ENCODE results near the gene CORO2B. TPM values are rescaled to one million over a fixed set of nuclear protein-coding genes. Genes with fewer than 3 reads are reported as not detected.
"Not testable (repeated sequence)": the region's sequence is repeated elsewhere in the genome, so short reads cannot be mapped to it uniquely, and the experiment has no call there.

The CORO2B gene
- total RNA-seq, 1 donor from 2014 or later, result 11.0 TPM

DNA sequence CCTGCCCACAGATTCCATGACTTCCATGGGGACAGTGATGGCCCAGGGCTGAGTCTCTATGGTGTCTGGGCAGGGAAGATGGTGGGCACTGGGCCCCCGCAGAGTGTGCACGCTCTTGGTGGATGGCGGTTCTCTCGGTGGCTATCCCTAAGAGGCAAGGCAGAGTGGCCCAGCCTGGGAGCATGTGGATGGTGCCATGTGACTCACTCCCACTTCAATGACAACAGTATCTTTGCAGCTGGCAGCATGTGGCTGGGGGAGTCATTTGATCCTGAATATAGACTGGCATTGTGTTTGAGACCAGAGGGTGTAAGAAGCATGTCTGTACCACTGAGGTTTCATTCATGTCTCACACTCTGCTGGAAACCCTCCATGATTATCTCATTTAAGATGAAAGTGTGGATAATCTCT is 101.2 kb downstream of the CORO2B start:
- Histone ChIP-seq H3K9me3 (no peaks in the 10 kb centered on the region), H3K27me3 (no peaks in the 10 kb centered on the region)

DNA sequence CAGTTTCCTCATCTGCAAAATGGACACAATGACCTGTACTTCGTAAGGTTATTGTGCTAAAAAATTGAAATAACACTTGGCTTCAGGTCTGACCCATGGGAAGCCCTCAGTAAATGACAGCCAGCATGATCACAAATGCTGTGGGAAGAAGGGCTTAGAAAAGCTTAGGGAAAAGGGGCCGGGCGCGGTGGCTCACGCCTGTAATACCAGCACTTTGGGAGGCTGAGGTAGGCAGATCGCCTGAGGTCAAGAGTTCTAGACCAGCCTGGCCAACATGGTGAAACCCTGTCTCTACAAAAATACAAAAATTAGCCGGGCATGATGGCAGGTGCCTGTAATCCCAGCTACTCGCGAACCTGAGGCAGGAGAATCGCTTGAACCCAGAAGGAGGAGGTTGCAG is 102.0 kb downstream of the CORO2B start:
- H3K9me3 ChIP-seq; H3K36me3 ChIP-seq; DNase-seq (ENCODE audit: low spot score in 2 of 2); H3K4me1 ChIP-seq; H3K27ac ChIP-seq; intact Hi-C loops (cut with DNase I); H3K27me3 ChIP-seq; H3K4me3 ChIP-seq: not testable (repeated sequence)

More for the DNA sequence above, 101.2 kb downstream of the CORO2B start:
- H3K36me3 ChIP-seq, result no peaks in the 10 kb centered on the region
- TF ChIP-seq, protein P1, sequence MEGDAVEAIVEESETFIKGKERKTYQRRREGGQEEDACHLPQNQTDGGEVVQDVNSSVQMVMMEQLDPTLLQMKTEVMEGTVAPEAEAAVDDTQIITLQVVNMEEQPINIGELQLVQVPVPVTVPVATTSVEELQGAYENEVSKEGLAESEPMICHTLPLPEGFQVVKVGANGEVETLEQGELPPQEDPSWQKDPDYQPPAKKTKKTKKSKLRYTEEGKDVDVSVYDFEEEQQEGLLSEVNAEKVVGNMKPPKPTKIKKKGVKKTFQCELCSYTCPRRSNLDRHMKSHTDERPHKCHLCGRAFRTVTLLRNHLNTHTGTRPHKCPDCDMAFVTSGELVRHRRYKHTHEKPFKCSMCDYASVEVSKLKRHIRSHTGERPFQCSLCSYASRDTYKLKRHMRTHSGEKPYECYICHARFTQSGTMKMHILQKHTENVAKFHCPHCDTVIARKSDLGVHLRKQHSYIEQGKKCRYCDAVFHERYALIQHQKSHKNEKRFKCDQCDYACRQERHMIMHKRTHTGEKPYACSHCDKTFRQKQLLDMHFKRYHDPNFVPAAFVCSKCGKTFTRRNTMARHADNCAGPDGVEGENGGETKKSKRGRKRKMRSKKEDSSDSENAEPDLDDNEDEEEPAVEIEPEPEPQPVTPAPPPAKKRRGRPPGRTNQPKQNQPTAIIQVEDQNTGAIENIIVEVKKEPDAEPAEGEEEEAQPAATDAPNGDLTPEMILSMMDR (IDR thresholded peaks at IDR 0.05), result no peak
- intact Hi-C loops (cut with DNase I), result no loop called here
- H3K27ac ChIP-seq, result no peak overlapping the region
- H3K4me1 ChIP-seq, result no peaks in the 10 kb centered on the region
- DNase-seq (ENCODE audit: low spot score in 2 of 2), result no peak
- H3K4me3 ChIP-seq, result no peak overlapping the region

DNA sequence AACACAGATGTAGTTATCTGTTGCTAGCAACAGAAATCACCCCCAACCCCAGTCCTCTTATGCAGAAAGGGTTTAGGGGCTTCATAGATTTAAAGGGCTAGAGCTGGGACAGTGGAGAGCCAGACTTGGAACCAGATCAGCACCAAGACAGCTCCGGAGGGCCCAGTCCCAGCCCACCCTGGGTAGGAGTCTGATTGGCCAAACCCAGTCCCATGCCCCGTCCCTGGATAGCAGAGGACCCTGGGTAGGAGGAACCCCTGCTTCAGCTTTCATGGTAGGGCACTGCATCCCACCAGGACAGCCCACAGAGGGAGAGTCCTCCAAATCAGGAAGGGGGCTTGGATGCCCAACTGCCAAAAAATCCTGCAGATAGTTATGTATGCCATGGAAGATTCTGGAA is 103.0 kb downstream of the CORO2B start:
- Histone ChIP-seq H3K9me3 (no peaks in the 10 kb centered on the region), H3K4me1 (no peaks in the 10 kb centered on the region), H3K27me3 (no peaks in the 10 kb centered on the region), H3K36me3 (no peaks in the 10 kb centered on the region), H3K27ac (no peak overlapping the region), H3K4me3 (no peak overlapping the region)
- intact Hi-C loops (cut with DNase I), result no loop called here
- DNase-seq (ENCODE audit: low spot score in 2 of 2), result no peak
- TF ChIP-seq, protein P1 (IDR thresholded peaks at IDR 0.05), result no peak

DNA sequence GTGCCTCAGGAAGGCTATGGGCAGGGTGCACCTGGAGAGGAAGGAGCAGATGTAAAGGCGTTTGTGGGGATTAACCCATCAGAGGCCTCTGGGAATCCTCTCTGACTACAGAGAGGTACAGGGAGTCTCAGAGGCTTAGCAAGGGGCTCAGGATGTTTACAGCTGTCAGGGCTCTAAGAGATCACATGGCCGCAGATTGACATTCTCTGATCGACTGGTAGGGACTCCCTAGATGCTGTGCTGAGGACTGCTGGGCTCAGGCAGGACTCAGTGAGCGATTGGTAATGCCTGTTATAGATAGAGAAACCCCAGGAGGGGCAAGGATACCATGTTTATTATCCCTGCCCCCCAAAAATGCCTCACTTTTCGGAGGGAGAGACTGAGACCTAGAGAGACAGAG is 103.5 kb downstream of the CORO2B start:
- no peak overlapping the region for H3K4me3 ChIP-seq
- TF ChIP-seq, protein P1 (IDR thresholded peaks at IDR 0.05), result no peak
- H3K27ac ChIP-seq, result no peak overlapping the region
- intact Hi-C loops (cut with DNase I), result no loop called here
- no peaks in the 10 kb centered on the region for H3K9me3 ChIP-seq
- no peaks in the 10 kb centered on the region for H3K36me3 ChIP-seq
- no peaks in the 10 kb centered on the region for H3K27me3 ChIP-seq
- no peaks in the 10 kb centered on the region for H3K4me1 ChIP-seq
- DNase-seq (ENCODE audit: low spot score in 2 of 2), result no peak

DNA sequence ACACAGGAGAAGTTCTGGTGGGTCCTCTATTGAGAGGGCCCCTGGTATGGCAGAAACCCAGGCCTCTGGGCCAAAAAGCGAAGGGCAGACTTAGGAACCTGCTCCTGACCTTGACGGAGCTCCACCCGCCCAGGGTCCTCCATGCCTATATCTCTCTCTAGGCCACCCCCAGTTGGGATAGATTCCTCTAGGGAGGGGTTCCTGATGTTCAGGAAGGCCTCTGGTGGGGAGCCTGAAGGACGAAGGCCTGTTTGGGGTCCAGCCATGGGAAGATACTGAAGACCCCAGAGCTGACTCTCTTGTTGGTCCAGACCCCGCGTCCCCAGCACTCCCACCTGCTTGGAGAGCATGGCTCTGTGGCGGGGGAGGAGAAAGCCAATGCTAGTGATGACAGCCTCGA is 104.2 kb downstream of the CORO2B start:
- Histone ChIP-seq H3K4me1 (no peaks in the 10 kb centered on the region), H3K9me3 (no peaks in the 10 kb centered on the region), H3K4me3 (no peak overlapping the region), H3K36me3 (no peaks in the 10 kb centered on the region), H3K27ac (no peak overlapping the region), H3K27me3 (no peaks in the 10 kb centered on the region)
- no peak for DNase-seq (ENCODE audit: low spot score in 2 of 2)
- TF ChIP-seq, protein P1 (IDR thresholded peaks at IDR 0.05), result no peak
- intact Hi-C loops (cut with DNase I), result no loop called here

DNA sequence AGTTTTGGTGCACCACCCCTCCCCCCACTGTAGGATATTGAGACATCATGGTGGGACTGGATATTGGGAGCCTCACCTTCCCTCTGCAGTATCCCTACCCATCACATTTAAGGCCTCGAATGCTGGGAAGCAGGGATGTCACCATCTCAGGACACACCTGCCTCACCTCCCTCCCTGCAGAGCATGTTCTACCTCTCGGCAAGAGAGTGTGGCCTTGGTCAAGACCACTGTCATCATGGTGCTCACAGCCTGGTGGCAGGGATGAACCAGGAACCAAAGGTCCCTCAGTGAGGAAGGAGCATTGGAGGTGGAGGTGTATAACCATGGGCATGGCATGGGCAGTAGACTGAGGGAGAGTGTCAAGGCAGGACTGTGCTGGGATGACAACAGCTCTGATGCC is 104.8 kb downstream of the CORO2B start:
- DNase-seq (ENCODE audit: low spot score in 2 of 2), result no peak
- Histone ChIP-seq H3K4me1 (no peaks in the 10 kb centered on the region), H3K36me3 (no peaks in the 10 kb centered on the region), H3K9me3 (no peaks in the 10 kb centered on the region), H3K27ac (no peak overlapping the region), H3K4me3 (no peak overlapping the region), H3K27me3 (no peaks in the 10 kb centered on the region)
- TF ChIP-seq, protein P1 (IDR thresholded peaks at IDR 0.05), result no peak
- intact Hi-C loops (cut with DNase I), result no loop called here

Measured in ascending aorta (tissue), 2 donors.